ENCODE data around the gene SLC5A4. TPM values are rescaled to one million over a fixed set of nuclear protein-coding genes. Genes with fewer than 3 reads are reported as not detected.
A peak's percentile ranks its signal among the peaks of the same experiment; 100 is the strongest.
"Not testable (repeated sequence)": the region's sequence is repeated elsewhere in the genome, so short reads cannot be mapped to it uniquely, and the experiment has no call there.

SLC5A4 gene
- total RNA-seq, 2 donors from 2014 or later = 0.35 TPM; not detected in 1

DNA sequence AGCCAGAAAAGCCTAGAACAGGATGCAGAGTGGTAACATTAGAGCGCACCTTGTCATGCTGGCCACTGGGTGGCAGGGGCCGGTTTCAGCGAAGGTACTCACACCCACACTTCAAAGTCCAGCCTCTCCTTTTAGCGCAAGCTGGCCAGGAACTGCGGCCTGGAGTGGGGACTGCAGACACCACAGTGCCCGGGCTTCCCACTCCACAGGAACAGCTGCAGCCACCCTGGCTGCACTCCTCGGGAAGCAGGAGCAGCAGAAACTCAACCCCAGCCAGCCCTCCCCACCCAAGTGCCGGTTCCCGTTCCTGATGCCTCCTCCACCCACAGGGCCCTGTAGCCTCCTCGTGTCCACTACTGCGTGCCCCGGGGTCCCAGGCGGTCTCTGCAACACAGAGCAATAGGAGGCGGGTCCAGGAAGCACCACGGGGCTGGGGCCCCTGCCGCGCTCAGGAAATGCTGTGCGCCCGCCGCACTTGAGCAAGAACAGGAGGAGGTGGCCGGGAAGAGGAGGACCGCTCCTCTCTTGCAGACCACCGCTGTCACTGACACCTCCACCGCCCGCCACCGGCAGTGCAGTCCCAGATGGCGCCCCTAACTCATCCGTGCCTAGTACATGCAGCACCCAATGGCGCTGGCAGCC is 52.5 kb downstream of the SLC5A4 start:
- DNase-seq (ENCODE audit: low spot score) = no peak
- H3K27ac ChIP-seq = no peak overlapping the region
- no peaks in the 10 kb centered on the region for H3K9me3 ChIP-seq
- no peaks in the 10 kb centered on the region for H3K36me3 ChIP-seq
- H3K4me3 ChIP-seq = peak overlapping the region in 1 of 2 donors; percentile 38
- peaks cover 0 to 16% of the 10 kb centered on the region in 2 donors for H3K4me1 ChIP-seq
- no peaks in the 10 kb centered on the region for H3K27me3 ChIP-seq
- TF ChIP-seq, protein P1, sequence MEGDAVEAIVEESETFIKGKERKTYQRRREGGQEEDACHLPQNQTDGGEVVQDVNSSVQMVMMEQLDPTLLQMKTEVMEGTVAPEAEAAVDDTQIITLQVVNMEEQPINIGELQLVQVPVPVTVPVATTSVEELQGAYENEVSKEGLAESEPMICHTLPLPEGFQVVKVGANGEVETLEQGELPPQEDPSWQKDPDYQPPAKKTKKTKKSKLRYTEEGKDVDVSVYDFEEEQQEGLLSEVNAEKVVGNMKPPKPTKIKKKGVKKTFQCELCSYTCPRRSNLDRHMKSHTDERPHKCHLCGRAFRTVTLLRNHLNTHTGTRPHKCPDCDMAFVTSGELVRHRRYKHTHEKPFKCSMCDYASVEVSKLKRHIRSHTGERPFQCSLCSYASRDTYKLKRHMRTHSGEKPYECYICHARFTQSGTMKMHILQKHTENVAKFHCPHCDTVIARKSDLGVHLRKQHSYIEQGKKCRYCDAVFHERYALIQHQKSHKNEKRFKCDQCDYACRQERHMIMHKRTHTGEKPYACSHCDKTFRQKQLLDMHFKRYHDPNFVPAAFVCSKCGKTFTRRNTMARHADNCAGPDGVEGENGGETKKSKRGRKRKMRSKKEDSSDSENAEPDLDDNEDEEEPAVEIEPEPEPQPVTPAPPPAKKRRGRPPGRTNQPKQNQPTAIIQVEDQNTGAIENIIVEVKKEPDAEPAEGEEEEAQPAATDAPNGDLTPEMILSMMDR (IDR thresholded peaks at IDR 0.05) = peak; percentile 14 to 59

DNA sequence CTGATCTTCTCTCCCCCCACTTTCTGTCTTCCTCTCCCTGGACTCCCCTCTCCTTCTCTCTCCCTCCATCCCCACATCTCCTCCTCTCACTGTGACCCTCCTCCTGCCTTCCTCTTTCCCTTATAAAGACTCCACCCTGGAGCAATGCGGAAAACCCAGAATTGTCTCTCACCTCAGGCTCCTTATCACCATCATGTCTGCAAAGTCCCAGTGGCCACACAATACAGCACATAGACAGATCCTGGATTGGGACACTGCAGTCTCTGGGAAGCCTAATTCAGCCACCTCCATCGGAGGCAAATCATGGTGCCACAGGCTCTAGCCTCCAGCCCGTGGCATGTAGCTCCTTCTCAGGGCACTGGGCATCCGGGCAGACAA is 53.0 kb downstream of the SLC5A4 start:
- Histone ChIP-seq H3K4me3 (no peak overlapping the region), H3K36me3 (no peaks in the 10 kb centered on the region), H3K9me3 (no peaks in the 10 kb centered on the region), H3K27ac (no peak overlapping the region), H3K27me3 (no peaks in the 10 kb centered on the region), H3K4me1 (peaks cover 0 to 16% of the 10 kb centered on the region in 2 donors)
- no peak for DNase-seq (ENCODE audit: low spot score)
- TF ChIP-seq, protein P1 (IDR thresholded peaks at IDR 0.05) = no peak

DNA sequence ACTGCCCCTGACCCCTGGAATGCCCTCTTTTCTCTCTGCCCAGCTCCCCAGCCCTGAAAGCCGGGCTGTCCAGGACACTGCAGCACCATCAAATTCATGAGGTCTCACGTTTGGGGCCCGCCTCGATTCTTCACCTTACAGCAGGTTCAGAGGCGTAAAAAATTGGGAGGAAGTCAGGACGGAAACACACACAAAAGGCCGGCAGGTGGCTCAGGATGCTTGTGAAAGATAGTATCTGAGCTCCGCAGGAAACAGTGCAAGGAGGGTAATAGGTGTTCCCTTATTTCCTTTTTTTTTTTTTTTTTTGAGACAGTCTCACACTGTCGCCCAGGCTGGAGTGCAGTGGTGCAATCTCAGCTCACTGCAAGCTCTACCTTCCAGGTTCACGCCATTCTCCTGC is 54.4 kb downstream of the SLC5A4 start:
- Histone ChIP-seq H3K27ac (no peak overlapping the region), H3K4me3 (no peak overlapping the region), H3K9me3 (no peaks in the 10 kb centered on the region), H3K36me3 (no peaks in the 10 kb centered on the region), H3K27me3 (no peaks in the 10 kb centered on the region), H3K4me1 (peaks cover 0 to 16% of the 10 kb centered on the region in 2 donors)
- TF ChIP-seq, protein P1 (IDR thresholded peaks at IDR 0.05) = no peak
- DNase-seq (ENCODE audit: low spot score) = no peak

DNA sequence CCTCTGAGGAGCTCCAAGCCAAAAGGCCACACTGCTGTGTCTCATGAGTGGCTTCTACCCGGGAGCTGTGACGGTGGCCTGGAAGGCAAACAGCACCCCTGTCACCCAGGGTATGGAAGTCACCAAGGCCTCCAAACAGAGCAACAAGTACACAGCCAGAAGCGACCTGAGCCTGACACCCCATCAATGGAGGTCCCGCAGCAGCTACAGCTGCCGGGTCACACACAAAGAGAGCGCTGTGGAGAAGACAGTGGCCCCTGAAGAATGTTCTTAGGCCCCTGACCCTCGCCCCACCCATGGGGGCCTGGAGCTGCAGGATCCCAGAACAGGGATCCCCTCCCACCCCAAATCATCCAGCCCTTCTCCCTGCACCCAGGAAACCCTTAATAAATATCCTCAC is 55.2 kb downstream of the SLC5A4 start:
- H3K27me3 ChIP-seq = no peaks in the 10 kb centered on the region
- peaks cover 0 to 16% of the 10 kb centered on the region in 2 donors for H3K4me1 ChIP-seq
- no peaks in the 10 kb centered on the region for H3K36me3 ChIP-seq
- TF ChIP-seq, protein P1 (IDR thresholded peaks at IDR 0.05) = no peak
- H3K9me3 ChIP-seq = no peaks in the 10 kb centered on the region
- H3K4me3 ChIP-seq = no peak overlapping the region
- no peak for DNase-seq (ENCODE audit: low spot score)
- H3K27ac ChIP-seq = no peak overlapping the region

DNA sequence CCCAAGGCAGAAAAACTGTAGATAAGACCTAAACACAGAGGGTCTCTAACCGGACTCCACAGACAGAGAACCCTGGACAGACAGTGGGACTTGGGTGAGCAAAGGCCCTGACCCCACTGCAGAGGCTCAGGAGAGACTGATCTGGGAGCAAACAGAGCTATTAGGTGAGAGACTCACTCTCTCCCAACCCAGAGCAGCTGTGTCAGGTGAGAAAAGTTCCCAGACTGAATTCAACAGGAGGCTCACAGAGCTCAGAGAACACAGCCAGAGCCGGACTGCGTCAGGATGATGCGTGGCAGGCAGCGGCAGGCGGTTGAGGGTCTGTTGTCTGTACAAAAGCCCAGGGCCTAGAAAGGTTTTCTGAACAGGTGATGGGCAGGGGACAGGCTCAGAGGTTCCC is 55.8 kb downstream of the SLC5A4 start:
- DNase-seq (ENCODE audit: low spot score) = peak; percentile 44
- peaks cover 0 to 16% of the 10 kb centered on the region in 2 donors for H3K4me1 ChIP-seq
- TF ChIP-seq, protein P1 (IDR thresholded peaks at IDR 0.05) = no peak

DNA sequence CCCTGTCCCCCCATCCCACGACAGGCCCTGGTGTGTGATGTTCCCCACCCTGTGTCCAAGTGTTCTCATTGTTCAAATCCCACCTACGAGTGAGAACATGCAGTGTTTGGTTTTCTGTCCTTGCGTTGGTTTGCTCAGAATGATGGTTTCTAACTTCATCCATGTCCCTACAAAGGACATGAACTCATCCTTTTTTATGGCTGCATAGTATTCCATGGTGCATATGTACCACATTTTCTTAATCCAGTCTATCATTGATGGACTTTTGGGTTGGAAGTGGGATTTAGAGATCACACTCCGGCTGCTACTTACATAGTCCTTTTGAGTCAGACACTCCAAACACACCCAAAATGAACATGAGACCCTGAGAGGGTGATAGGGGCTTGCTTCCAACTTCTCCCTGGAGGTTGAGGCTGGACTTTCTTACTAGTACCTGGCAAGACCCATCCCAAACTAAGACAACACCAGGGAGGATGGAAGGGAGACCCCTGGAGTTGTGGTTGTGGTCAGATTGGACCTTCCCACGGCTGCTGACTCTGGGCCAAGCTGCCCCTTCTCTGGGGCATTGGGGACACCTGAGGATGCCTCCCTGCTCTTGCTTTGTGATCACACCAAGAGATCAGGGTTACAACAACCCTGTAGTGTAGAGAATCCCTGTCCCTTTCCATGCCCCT is 57.5 kb downstream of the SLC5A4 start:
- not testable (repeated sequence) for H3K4me1 ChIP-seq; H3K4me3 ChIP-seq; H3K36me3 ChIP-seq; H3K27ac ChIP-seq; H3K27me3 ChIP-seq; H3K9me3 ChIP-seq; DNase-seq (ENCODE audit: low spot score)

More for the DNA sequence above, 55.8 kb downstream of the SLC5A4 start:
- Histone ChIP-seq H3K27ac (no peak overlapping the region), H3K36me3 (no peaks in the 10 kb centered on the region), H3K27me3 (no peaks in the 10 kb centered on the region), H3K4me3 (no peak overlapping the region), H3K9me3 (no peaks in the 10 kb centered on the region)

DNA sequence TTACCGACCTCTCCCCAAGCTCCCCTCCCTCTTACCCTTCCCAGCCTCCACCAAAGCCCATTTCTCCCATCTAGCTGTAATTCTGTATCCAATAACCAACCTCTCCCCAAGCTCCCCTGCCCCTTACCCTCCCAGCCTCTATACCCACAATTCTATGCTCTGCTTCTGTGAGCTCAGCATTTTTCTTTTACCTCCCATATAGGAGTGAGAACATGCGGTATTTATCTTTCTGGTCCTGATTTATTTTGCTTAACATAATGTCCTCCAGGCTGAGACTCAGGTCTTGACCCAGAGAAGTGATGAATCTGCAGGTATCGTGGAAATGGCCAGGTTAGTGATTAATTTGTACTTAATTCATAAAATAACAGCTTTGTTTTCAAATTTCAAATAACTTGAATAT is 59.2 kb downstream of the SLC5A4 start:
- not testable (repeated sequence) for H3K27me3 ChIP-seq; DNase-seq (ENCODE audit: low spot score)

DNA sequence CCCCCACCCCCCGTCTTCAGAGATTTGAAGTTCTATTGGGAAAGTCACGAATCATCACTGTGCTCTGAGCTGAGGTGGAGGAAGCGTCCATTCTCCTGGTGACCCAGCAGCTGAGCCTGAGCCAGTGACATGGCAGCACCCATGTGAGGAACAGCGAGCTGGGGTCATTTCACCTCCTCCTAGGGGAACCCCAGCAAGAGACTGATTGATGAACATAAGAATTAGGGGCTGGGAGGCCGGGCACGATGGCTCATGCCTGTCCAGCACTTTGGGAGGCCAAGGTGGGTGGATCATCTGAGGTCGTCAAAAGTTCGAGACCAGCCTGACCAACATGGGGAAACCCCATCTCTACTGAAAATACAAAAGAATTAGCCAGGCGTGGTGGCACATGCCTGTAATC is 61.8 kb downstream of the SLC5A4 start:
- H3K27me3 ChIP-seq; DNase-seq (ENCODE audit: low spot score): not testable (repeated sequence)

More for the DNA sequence above, 59.2 kb downstream of the SLC5A4 start:
- not testable (repeated sequence) for H3K36me3 ChIP-seq, H3K4me1 ChIP-seq, H3K4me3 ChIP-seq, H3K27ac ChIP-seq, H3K9me3 ChIP-seq

DNA sequence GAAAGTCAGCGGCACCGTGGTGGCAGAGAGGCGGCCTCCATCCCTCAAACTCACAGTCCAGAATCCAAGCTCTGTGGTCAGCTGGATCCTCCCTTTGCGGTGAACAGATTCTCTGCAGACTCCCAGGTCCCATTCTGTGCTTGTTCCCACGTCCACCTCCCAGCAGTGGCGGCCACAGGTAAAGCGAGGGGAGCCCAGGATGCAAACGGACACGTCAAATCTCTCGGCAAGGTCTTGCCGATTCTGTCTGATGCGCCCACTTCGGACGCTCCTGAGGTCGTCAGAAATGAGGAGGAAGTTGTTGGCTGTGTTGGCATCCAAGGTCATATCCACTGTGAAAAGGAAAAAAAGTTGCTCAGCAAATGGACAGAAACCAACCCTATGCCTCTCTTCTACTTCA is 64.1 kb downstream of the SLC5A4 start:
- H3K27me3 ChIP-seq; DNase-seq (ENCODE audit: low spot score): not testable (repeated sequence)

More for the DNA sequence above, 61.8 kb downstream of the SLC5A4 start:
- not testable (repeated sequence) for H3K4me3 ChIP-seq, H3K4me1 ChIP-seq, H3K27ac ChIP-seq, H3K36me3 ChIP-seq, H3K9me3 ChIP-seq

More for the DNA sequence above, 64.1 kb downstream of the SLC5A4 start:
- not testable (repeated sequence) for H3K4me1 ChIP-seq, H3K9me3 ChIP-seq, H3K4me3 ChIP-seq, H3K27ac ChIP-seq, H3K36me3 ChIP-seq

All from right atrium auricular region (tissue), 2 donors.